Measurements from ENCODE around the gene GOLGA8S. TPM values are rescaled to one million over a fixed set of nuclear protein-coding genes. Genes with fewer than 3 reads are reported as not detected.

Gene GOLGA8S
- total and polyA plus RNA-seq, 2 experiments from 2014 or later: 0.05 TPM; not detected in 1

GRCh38 chr15:23395030-23395692 is 40.6 kb downstream of the GOLGA8S start:
- H3K9me2 ChIP-seq (ENCODE audit: insufficient read depth): no peaks in the 10 kb centered on the region; the same call in 1 of the 2 replicates
- Mint-ChIP-seq H3K4me3 (no peak overlapping the region), H3K36me3 (ENCODE audit: low read depth) (peaks cover 2% of the 10 kb centered on the region; the same call in 1 of the 3 replicates), H3K9me3 (peaks cover 56% of the 10 kb centered on the region), H3K27ac (0 out of 2 replicates have a peak overlapping the region, but pooled peaks have one; percentile 52), H3K27me3 (ENCODE audit: insufficient read depth, low read depth, poor library complexity) (peaks cover 3% of the 10 kb centered on the region), H3K4me1 (peaks cover 7% of the 10 kb centered on the region)
- ATAC-seq (peak; percentile 38; the same call in 2 of the 3 replicates), DNase-seq (ENCODE audit: low spot score) (no peak)
- H3F3A ChIP-seq (replicated peaks; ENCODE audit: low read depth): no peaks in the 10 kb centered on the region
- no peaks in the 10 kb centered on the region for H3K4me1 ChIP-seq (ENCODE audit: insufficient read depth)
- no peaks in the 10 kb centered on the region for H3K36me3 ChIP-seq (ENCODE audit: insufficient read depth)
- no peaks in the 10 kb centered on the region for H3K27me3 ChIP-seq (ENCODE audit: insufficient read depth)
- no peak for TF ChIP-seq STAT1 (IDR thresholded peaks at IDR 0.05; ENCODE audit: unreplicated experiment)
- TF ChIP-seq ZNF114 (CRISPR knock-in tag; IDR thresholded peaks at IDR 0.05): no peak
- no peak for TF ChIP-seq EZH2 (IDR thresholded peaks at IDR 0.05; ENCODE audit: low read depth, unreplicated experiment)
- no peak for TF ChIP-seq ZNF331 (CRISPR knock-in tag; IDR thresholded peaks at IDR 0.05; ENCODE audit: low read depth)
- no peak for TF ChIP-seq NANOG (IDR thresholded peaks at IDR 0.05; ENCODE audit: borderline replicate concordance)
- no peak for TF ChIP-seq CREB1 (CRISPR knock-in tag; IDR thresholded peaks at IDR 0.05; ENCODE audit: low read depth)
- TF ChIP-seq, protein P1, sequence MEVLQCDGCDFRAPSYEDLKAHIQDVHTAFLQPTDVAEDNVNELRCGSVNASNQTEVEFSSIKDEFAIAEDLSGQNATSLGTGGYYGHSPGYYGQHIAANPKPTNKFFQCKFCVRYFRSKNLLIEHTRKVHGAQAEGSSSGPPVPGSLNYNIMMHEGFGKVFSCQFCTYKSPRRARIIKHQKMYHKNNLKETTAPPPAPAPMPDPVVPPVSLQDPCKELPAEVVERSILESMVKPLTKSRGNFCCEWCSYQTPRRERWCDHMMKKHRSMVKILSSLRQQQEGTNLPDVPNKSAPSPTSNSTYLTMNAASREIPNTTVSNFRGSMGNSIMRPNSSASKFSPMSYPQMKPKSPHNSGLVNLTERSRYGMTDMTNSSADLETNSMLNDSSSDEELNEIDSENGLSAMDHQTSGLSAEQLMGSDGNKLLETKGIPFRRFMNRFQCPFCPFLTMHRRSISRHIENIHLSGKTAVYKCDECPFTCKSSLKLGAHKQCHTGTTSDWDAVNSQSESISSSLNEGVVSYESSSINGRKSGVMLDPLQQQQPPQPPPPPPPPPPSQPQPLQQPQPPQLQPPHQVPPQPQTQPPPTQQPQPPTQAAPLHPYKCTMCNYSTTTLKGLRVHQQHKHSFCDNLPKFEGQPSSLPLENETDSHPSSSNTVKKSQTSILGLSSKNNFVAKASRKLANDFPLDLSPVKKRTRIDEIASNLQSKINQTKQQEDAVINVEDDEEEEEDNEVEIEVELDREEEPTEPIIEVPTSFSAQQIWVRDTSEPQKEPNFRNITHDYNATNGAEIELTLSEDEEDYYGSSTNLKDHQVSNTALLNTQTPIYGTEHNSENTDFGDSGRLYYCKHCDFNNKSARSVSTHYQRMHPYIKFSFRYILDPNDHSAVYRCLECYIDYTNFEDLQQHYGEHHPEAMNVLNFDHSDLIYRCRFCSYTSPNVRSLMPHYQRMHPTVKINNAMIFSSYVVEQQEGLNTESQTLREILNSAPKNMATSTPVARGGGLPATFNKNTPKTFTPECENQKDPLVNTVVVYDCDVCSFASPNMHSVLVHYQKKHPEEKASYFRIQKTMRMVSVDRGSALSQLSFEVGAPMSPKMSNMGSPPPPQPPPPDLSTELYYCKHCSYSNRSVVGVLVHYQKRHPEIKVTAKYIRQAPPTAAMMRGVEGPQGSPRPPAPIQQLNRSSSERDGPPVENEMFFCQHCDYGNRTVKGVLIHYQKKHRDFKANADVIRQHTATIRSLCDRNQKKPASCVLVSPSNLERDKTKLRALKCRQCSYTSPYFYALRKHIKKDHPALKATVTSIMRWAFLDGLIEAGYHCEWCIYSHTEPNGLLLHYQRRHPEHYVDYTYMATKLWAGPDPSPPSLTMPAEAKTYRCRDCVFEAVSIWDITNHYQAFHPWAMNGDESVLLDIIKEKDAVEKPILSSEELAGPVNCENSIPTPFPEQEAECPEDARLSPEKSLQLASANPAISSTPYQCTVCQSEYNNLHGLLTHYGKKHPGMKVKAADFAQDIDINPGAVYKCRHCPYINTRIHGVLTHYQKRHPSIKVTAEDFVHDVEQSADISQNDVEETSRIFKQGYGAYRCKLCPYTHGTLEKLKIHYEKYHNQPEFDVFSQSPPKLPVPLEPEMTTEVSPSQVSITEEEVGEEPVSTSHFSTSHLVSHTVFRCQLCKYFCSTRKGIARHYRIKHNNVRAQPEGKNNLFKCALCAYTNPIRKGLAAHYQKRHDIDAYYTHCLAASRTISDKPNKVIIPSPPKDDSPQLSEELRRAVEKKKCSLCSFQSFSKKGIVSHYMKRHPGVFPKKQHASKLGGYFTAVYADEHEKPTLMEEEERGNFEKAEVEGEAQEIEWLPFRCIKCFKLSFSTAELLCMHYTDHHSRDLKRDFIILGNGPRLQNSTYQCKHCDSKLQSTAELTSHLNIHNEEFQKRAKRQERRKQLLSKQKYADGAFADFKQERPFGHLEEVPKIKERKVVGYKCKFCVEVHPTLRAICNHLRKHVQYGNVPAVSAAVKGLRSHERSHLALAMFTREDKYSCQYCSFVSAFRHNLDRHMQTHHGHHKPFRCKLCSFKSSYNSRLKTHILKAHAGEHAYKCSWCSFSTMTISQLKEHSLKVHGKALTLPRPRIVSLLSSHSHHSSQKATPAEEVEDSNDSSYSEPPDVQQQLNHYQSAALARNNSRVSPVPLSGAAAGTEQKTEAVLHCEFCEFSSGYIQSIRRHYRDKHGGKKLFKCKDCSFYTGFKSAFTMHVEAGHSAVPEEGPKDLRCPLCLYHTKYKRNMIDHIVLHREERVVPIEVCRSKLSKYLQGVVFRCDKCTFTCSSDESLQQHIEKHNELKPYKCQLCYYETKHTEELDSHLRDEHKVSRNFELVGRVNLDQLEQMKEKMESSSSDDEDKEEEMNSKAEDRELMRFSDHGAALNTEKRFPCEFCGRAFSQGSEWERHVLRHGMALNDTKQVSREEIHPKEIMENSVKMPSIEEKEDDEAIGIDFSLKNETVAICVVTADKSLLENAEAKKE (CRISPR knock-in tag; IDR thresholded peaks at IDR 0.05): no peak
- no peak for TF ChIP-seq JUNB (IDR thresholded peaks at IDR 0.05; ENCODE audit: unreplicated experiment)
- TF ChIP-seq REST (IDR thresholded peaks at IDR 0.05; ENCODE audit: unreplicated experiment): no peak
- no peak for TF ChIP-seq POLR2AphosphoS5 (IDR thresholded peaks at IDR 0.05; ENCODE audit: low read depth)
- TF ChIP-seq, protein P2, sequence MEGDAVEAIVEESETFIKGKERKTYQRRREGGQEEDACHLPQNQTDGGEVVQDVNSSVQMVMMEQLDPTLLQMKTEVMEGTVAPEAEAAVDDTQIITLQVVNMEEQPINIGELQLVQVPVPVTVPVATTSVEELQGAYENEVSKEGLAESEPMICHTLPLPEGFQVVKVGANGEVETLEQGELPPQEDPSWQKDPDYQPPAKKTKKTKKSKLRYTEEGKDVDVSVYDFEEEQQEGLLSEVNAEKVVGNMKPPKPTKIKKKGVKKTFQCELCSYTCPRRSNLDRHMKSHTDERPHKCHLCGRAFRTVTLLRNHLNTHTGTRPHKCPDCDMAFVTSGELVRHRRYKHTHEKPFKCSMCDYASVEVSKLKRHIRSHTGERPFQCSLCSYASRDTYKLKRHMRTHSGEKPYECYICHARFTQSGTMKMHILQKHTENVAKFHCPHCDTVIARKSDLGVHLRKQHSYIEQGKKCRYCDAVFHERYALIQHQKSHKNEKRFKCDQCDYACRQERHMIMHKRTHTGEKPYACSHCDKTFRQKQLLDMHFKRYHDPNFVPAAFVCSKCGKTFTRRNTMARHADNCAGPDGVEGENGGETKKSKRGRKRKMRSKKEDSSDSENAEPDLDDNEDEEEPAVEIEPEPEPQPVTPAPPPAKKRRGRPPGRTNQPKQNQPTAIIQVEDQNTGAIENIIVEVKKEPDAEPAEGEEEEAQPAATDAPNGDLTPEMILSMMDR (conservative IDR thresholded peaks at IDR 0.05; ENCODE audit: low read depth in 2 of 2): no peak
- no peak overlapping the region for H3K27ac ChIP-seq (ENCODE audit: low read depth)
- no peaks in the 10 kb centered on the region for H3K79me2 ChIP-seq (replicated peaks; ENCODE audit: insufficient read depth)
- H2AFZ ChIP-seq: peak overlapping the region; percentile 92
- no peaks in the 10 kb centered on the region for H4K20me1 ChIP-seq (replicated peaks; ENCODE audit: insufficient read depth)
- H3K4me2 ChIP-seq: no peak overlapping the region
- H3K4me3 ChIP-seq: no peak overlapping the region
